Endothelial cell of umbilical vein (primary cell): ENCODE data around the gene OR10G3. TPM values are rescaled to one million over a fixed set of nuclear protein-coding genes. Genes with fewer than 3 reads are reported as not detected.

ENCODE experiments used
- BruUV-seq: library from RNA; stranded (reverse); fragments of 400-500 nt; replicated peaks from 2 replicates; lab custom pipeline; 2021; lab: Mats Ljungman, UMichigan
- CTCF ChIA-PET: fragments of 300-600, 350-600 bp; sonication (Branson Sonifier 250); formaldehyde crosslinking; loops from one replicate; lab custom pipeline; 2021; ENCODE audit warnings: antibody characterized with exemption, inconsistent platforms; lab: Charles Lee
- POLR2A ChIA-PET: fragments of 300-600, 350-600 bp; sonication (Branson Sonifier 250); formaldehyde crosslinking; loops from one replicate; lab custom pipeline; 2021; ENCODE audit warnings: antibody characterized with exemption, inconsistent platforms; lab: Charles Lee
- DNase-seq: peaks from one replicate; pipeline ENCODE4 v3.0.0-alpha.2; 2011; ENCODE audit warnings: low read depth, low spot score
- FAIRE-seq: peaks from 2 replicates; lab custom pipeline; 2011; peaks lifted over from hg19 to GRCh38; lab: Jason Lieb, UNC
- H2AFZ ChIP-seq: 2 replicates; pipeline ENCODE4 v1.6.0; 2012; ENCODE audit warnings: low read depth, low read length, control low read depth, inconsistent platforms
- H3K27ac ChIP-seq: 2 replicates; pipeline ENCODE4 v1.5.1; 2011; ENCODE audit warnings: low read depth, mild to moderate bottlenecking, control low read depth, low read length, moderate library complexity; ENCODE audit not compliant: insufficient read depth
- H3K27me3 ChIP-seq, 2 experiments: 2 replicates each; pipeline versions ENCODE4 v1.6.0 to v1.6.1; 2011; ENCODE audit warnings: low read length in 2 of 2, mixed read lengths in 1 of 2; ENCODE audit not compliant: control insufficient read depth in 2 of 2, insufficient read depth in 2 of 2
- H3K36me3 ChIP-seq, 2 experiments: 2 replicates in 1 of 2; 3 replicates in 1 of 2; pipeline ENCODE4 v1.5.1; 2011; ENCODE audit warnings: low read length in 2 of 2, mild to moderate bottlenecking in 1 of 2, moderate library complexity in 1 of 2; ENCODE audit not compliant: control insufficient read depth in 2 of 2, insufficient read depth in 2 of 2; ENCODE audit errors: extremely low read depth in 1 of 2
- H3K4me1 ChIP-seq: 3 replicates; pipeline ENCODE4 v1.5.1; 2011; ENCODE audit warnings: mild to moderate bottlenecking, low read length; ENCODE audit not compliant: control insufficient read depth, insufficient read depth; ENCODE audit errors: extremely low read depth
- H3K4me2 ChIP-seq: 2 replicates; pipeline ENCODE4 v1.6.1; 2011; ENCODE audit warnings: low read length, control low read depth, mixed read lengths; ENCODE audit not compliant: insufficient read depth
- H3K4me3 ChIP-seq, 3 experiments: fragments of 200-600 bp in 1 of 3; sonication (generic), shearing (Covaris generic) in 1 of 3; replicated peaks in 1 of 3; 2 replicates each; pipeline ENCODE4 v1.5.1; 2011 to 2016; ENCODE audit warnings: control low read depth in 3 of 3, low read length in 3 of 3, mild to moderate bottlenecking in 2 of 3, inconsistent platforms in 1 of 3, low read depth in 1 of 3, moderate library complexity in 1 of 3; ENCODE audit not compliant: insufficient read depth in 1 of 3
- H3K79me2 ChIP-seq: 2 replicates; pipeline ENCODE4 v1.6.0; 2012; ENCODE audit warnings: low read length, inconsistent platforms; ENCODE audit not compliant: control insufficient read depth, insufficient read depth
- H3K9ac ChIP-seq: replicated peaks from 2 replicates; pipeline ENCODE3; 2011; ENCODE audit warnings: low read length, control low read depth; ENCODE audit not compliant: insufficient read depth; ENCODE audit errors: extremely low read depth
- H3K9me1 ChIP-seq: replicated peaks from 3 replicates; pipeline ENCODE4 v1.6.0; 2011; ENCODE audit warnings: mild to moderate bottlenecking, low read length; ENCODE audit not compliant: control insufficient read depth, insufficient read depth; ENCODE audit errors: extremely low read depth
- H3K9me3 ChIP-seq: replicated peaks from 2 replicates; pipeline ENCODE4 v1.5.1; 2012; ENCODE audit warnings: low read length, inconsistent platforms; ENCODE audit not compliant: control insufficient read depth, insufficient read depth
- H4K20me1 ChIP-seq: replicated peaks from 2 replicates; pipeline ENCODE3; 2011; ENCODE audit warnings: mild to moderate bottlenecking, low read length; ENCODE audit not compliant: control insufficient read depth, insufficient read depth; ENCODE audit errors: extremely low read depth
- EZH2 ChIP-seq: IDR thresholded peaks from 2 replicates; pipeline ENCODE4 v1.6.1; 2012; ENCODE audit warnings: borderline replicate concordance, low read depth, mild to moderate bottlenecking, moderate library complexity, low read length, inconsistent platforms; ENCODE audit not compliant: severe bottlenecking
- MYC ChIP-seq: IDR thresholded peaks from one replicate; pipeline ENCODE4 v1.6.1; 2011; ENCODE audit warnings: mild to moderate bottlenecking, low read depth, low read length
- dilution Hi-C: fragments of 300-500 bp; cut with MboI; formaldehyde crosslinking; loops from one replicate; pipeline ENCODE4 v1.15.0; 2019; ENCODE audit warnings: low sequenced_read_pairs; ENCODE audit not compliant: extremely low pct_ligation_motif_present
- intact Hi-C: fragments of 100-400 bp; cut with micrococcal nuclease; formaldehyde crosslinking; loops from one replicate; pipeline ENCODE4 v1.10.0; 2022
- polyA plus RNA-seq, 4 experiments: library from polyadenylated mRNA; depleted of rRNA in 3 of 4; stranded (reverse) in 3 of 4; unstranded in 1 of 4; fragments of >200 nt; gene quantifications; 2 replicates each; pipeline versions ENCODE4 v1.2.1 to v1.2.3, GENCODE V29; 2011 to 2012; ENCODE audit warnings: missing spikeins in 1 of 4
- total RNA-seq: library from RNA; stranded (reverse); gene quantifications from 2 replicates; pipeline ENCODE4 v1.2.3, GENCODE V29; 2021
- TF ChIP-seq, protein P1 (sequence below), 2 donors: IDR thresholded peaks; 1 replicate in 1 of 2; 2 replicates in 1 of 2; pipeline ENCODE4 v1.5.1; 2011; ENCODE audit warnings: low read length in 2 of 2, mild to moderate bottlenecking in 2 of 2, moderate library complexity in 2 of 2, control low read depth in 1 of 2, inconsistent platforms in 1 of 2, low read depth in 1 of 2; ENCODE audit not compliant: insufficient read depth in 1 of 2; ENCODE audit errors: extremely low read depth in 1 of 2

Gene OR10G3
- total and polyA plus RNA-seq, 2 donors (not counting 3 experiments of a cell fraction or from before 2014, with no cell fraction given): not detected

- POLR2A ChIA-PET: no interaction called here
- no TSS peak for BruUV-seq
- intact Hi-C loops: no loop called here
- Histone ChIP-seq H3K9ac (no peak overlapping the region), H3K9me1 (no peaks in the 10 kb centered on the region), H3K36me3 (no peaks in the 10 kb centered on the region), H3K79me2 (no peaks in the 10 kb centered on the region), H3K27ac (no peak overlapping the region), H3K27me3 (peaks cover 51 to 59% of the 10 kb centered on the region in 2 experiments), H3K9me3 (no peaks in the 10 kb centered on the region), H2AFZ (no peak overlapping the region), H3K4me1 (no peaks in the 10 kb centered on the region), H3K4me2 (no peak overlapping the region), H4K20me1 (no peaks in the 10 kb centered on the region), H3K4me3 (no peak overlapping the region)
- CTCF ChIA-PET: interaction anchor here (2.3 kb wide), 1 partner anchor 10 kb away, joined by 10 read pairs; the partner anchor contains the start of gene SALL2
- TF ChIP-seq, protein P1, sequence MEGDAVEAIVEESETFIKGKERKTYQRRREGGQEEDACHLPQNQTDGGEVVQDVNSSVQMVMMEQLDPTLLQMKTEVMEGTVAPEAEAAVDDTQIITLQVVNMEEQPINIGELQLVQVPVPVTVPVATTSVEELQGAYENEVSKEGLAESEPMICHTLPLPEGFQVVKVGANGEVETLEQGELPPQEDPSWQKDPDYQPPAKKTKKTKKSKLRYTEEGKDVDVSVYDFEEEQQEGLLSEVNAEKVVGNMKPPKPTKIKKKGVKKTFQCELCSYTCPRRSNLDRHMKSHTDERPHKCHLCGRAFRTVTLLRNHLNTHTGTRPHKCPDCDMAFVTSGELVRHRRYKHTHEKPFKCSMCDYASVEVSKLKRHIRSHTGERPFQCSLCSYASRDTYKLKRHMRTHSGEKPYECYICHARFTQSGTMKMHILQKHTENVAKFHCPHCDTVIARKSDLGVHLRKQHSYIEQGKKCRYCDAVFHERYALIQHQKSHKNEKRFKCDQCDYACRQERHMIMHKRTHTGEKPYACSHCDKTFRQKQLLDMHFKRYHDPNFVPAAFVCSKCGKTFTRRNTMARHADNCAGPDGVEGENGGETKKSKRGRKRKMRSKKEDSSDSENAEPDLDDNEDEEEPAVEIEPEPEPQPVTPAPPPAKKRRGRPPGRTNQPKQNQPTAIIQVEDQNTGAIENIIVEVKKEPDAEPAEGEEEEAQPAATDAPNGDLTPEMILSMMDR (IDR thresholded peaks at IDR 0.05; ENCODE audit: extremely low read depth in 1 of 2, insufficient read depth in 1 of 2, low read depth in 1 of 2, low read length in 2 of 2): no peak
- no peak for TF ChIP-seq MYC
- TF ChIP-seq EZH2: peak; percentile 82
- DNase-seq: no peak
- dilution Hi-C loops: no loop called here
- FAIRE-seq: no peak
Measured at GRCh38 chr14:21536418-21537089, 43.3 kb downstream of the OR10G3 start.
